H1 (cell line): ENCODE measurements around the gene CASP3. TPM values are rescaled to one million over a fixed set of nuclear protein-coding genes. Genes with fewer than 3 reads are reported as not detected.

Experiments used
- CTCF ChIA-PET: fragments of 300-600 bp; sonication (Branson Sonifier 250); formaldehyde crosslinking; loops from one replicate; lab custom pipeline; 2021; ENCODE audit not compliant: partially characterized antibody; lab: Charles Lee
- POLR2A ChIA-PET: fragments of 300-600 bp; sonication (Branson Sonifier 250); formaldehyde crosslinking; loops from one replicate; lab custom pipeline; 2021; ENCODE audit warnings: inconsistent platforms; ENCODE audit not compliant: partially characterized antibody; lab: Charles Lee
- DNase-seq, 2 experiments: peaks; one replicate each; pipeline versions ENCODE4 v3.0.0 to v3.0.0-alpha.2; 2010 to 2022; ENCODE audit warnings: low spot score in 2 of 2, low read depth in 1 of 2, mixed read lengths in 1 of 2
- FAIRE-seq: peaks from 2 replicates; lab custom pipeline; 2011; peaks lifted over from hg19 to GRCh38; lab: Jason Lieb, UNC
- H2AFZ ChIP-seq: 2 replicates; pipeline ENCODE4 v1.8.1; 2012; ENCODE audit warnings: low read length, inconsistent platforms
- H2AK5ac ChIP-seq: 2 replicates; pipeline ENCODE4 v1.6.1; 2013; ENCODE audit warnings: low read depth, low read length
- H2BK120ac ChIP-seq: replicated peaks from 2 replicates; pipeline ENCODE3; 2013; ENCODE audit warnings: low read depth, low read length, inconsistent platforms
- H2BK12ac ChIP-seq: 2 replicates; pipeline ENCODE4 v1.6.1; 2013; ENCODE audit warnings: low read depth, low read length
- H2BK15ac ChIP-seq: 2 replicates; pipeline ENCODE4 v1.6.1; 2013; ENCODE audit warnings: low read length
- H2BK20ac ChIP-seq: 2 replicates; pipeline ENCODE4 v1.6.1; 2013; ENCODE audit warnings: low read length
- H2BK5ac ChIP-seq: 2 replicates; pipeline ENCODE4 v1.6.1; 2013; ENCODE audit warnings: low read depth, low read length
- H3K14ac ChIP-seq: 2 replicates; pipeline ENCODE4 v1.6.1; 2013; ENCODE audit warnings: inconsistent platforms; ENCODE audit not compliant: insufficient read length
- H3K18ac ChIP-seq: 2 replicates; pipeline ENCODE4 v1.6.1; 2013; ENCODE audit warnings: low read length; ENCODE audit errors: extremely low read depth
- H3K23ac ChIP-seq: 2 replicates; pipeline ENCODE4 v1.6.1; 2013; ENCODE audit warnings: inconsistent platforms; ENCODE audit not compliant: insufficient read length
- H3K23me2 ChIP-seq: 2 replicates; pipeline ENCODE4 v1.6.1; 2013; ENCODE audit warnings: low read depth, low read length
- H3K27ac ChIP-seq: 2 replicates; pipeline ENCODE4 v1.6.1; 2011; ENCODE audit warnings: low read depth, low read length, inconsistent platforms
- H3K27me3 ChIP-seq, 4 experiments: replicated peaks in 1 of 4; 1 replicate in 1 of 4; 2 replicates in 3 of 4; pipeline versions ENCODE4 v1.6.1 to v1.8.1; 2011 to 2013; ENCODE audit warnings: low read length in 3 of 4, mild to moderate bottlenecking in 3 of 4, inconsistent platforms in 2 of 4, mixed read lengths in 2 of 4, moderate library complexity in 1 of 4; ENCODE audit not compliant: control insufficient read depth in 3 of 4, insufficient read depth in 3 of 4; ENCODE audit errors: extremely low read depth in 1 of 4
- H3K36me3 ChIP-seq, 4 experiments: 2 replicates each; pipeline versions ENCODE4 v1.6.1 to v1.8.1; 2011 to 2013; ENCODE audit warnings: mild to moderate bottlenecking in 4 of 4, low read length in 3 of 4, moderate library complexity in 2 of 4, control low read depth in 1 of 4, inconsistent platforms in 1 of 4; ENCODE audit not compliant: insufficient read depth in 4 of 4, control insufficient read depth in 2 of 4
- H3K4ac ChIP-seq: replicated peaks from 2 replicates; pipeline ENCODE3; 2013; ENCODE audit warnings: low read length, low read depth, mixed read lengths, inconsistent platforms; ENCODE audit not compliant: insufficient read length
- H3K4me1 ChIP-seq, 4 experiments: replicated peaks in 1 of 4; 1 replicate in 1 of 4; 2 replicates in 3 of 4; pipeline versions ENCODE4 v1.6.1 to v1.8.1; 2011 to 2013; ENCODE audit warnings: low read length in 3 of 4, inconsistent platforms in 2 of 4, mixed read lengths in 1 of 4; ENCODE audit not compliant: insufficient read depth in 4 of 4, control insufficient read depth in 3 of 4
- H3K4me2 ChIP-seq, 2 experiments: 2 replicates each; pipeline versions ENCODE4 v1.6.1 to v1.8.1; 2011 to 2013; ENCODE audit warnings: low read depth in 2 of 2, low read length in 2 of 2, control low read depth in 1 of 2, inconsistent platforms in 1 of 2, mild to moderate bottlenecking in 1 of 2; ENCODE audit not compliant: insufficient read depth in 1 of 2
- H3K4me3 ChIP-seq, 4 experiments: fragments of 200-600, 300-600 bp in 1 of 4; sonication (generic), shearing (Covaris generic), sonication (Bioruptor Twin) in 1 of 4; 2 replicates each; pipeline versions ENCODE4 v1.5.1 to v1.8.1; 2011 to 2016; ENCODE audit warnings: low read length in 4 of 4, low read depth in 3 of 4, control low read depth in 2 of 4, inconsistent platforms in 2 of 4, mild to moderate bottlenecking in 2 of 4, mixed read lengths in 1 of 4, moderate library complexity in 1 of 4; ENCODE audit not compliant: insufficient read depth in 2 of 4; ENCODE audit errors: extremely low read depth in 1 of 4
- H3K56ac ChIP-seq: replicated peaks from 2 replicates; pipeline ENCODE3; 2013; ENCODE audit warnings: low read depth, mild to moderate bottlenecking, mixed read lengths, low read length, inconsistent platforms; ENCODE audit not compliant: insufficient read length
- H3K79me1 ChIP-seq: 2 replicates; pipeline ENCODE4 v1.6.1; 2013; ENCODE audit warnings: low read depth, low read length, control low read depth
- H3K79me2 ChIP-seq, 2 experiments: 2 replicates each; pipeline versions ENCODE4 v1.6.1 to v1.8.1; 2012 to 2013; ENCODE audit warnings: low read length in 2 of 2, mild to moderate bottlenecking in 2 of 2, inconsistent platforms in 1 of 2; ENCODE audit not compliant: insufficient read depth in 2 of 2, control insufficient read depth in 1 of 2
- H3K9ac ChIP-seq, 4 experiments: replicated peaks in 1 of 4; 1 replicate in 1 of 4; 2 replicates in 3 of 4; pipeline versions ENCODE4 v1.6.1 to v1.8.1; 2011 to 2013; ENCODE audit warnings: low read depth in 3 of 4, low read length in 3 of 4, control low read depth in 2 of 4, mild to moderate bottlenecking in 2 of 4, moderate library complexity in 2 of 4, inconsistent platforms in 1 of 4; ENCODE audit errors: extremely low read depth in 1 of 4
- H3K9me3 ChIP-seq, 2 experiments: 2 replicates each; pipeline versions ENCODE4 v1.6.1 to v1.8.1; 2012 to 2013; ENCODE audit warnings: mild to moderate bottlenecking in 2 of 2, moderate library complexity in 2 of 2, control low read depth in 1 of 2, inconsistent platforms in 1 of 2, low read depth in 1 of 2, low read length in 1 of 2, mixed read lengths in 1 of 2; ENCODE audit not compliant: insufficient read depth in 2 of 2
- H4K20me1 ChIP-seq, 2 experiments: replicated peaks in 1 of 2; 2 replicates each; pipeline versions ENCODE3 to v1.8.1; 2011 to 2013; ENCODE audit warnings: inconsistent platforms in 2 of 2, low read length in 2 of 2, mild to moderate bottlenecking in 1 of 2; ENCODE audit not compliant: insufficient read depth in 2 of 2, control insufficient read depth in 1 of 2
- H4K5ac ChIP-seq: 2 replicates; pipeline ENCODE4 v1.6.1; 2013; ENCODE audit warnings: low read length, low read depth, mixed read lengths, inconsistent platforms; ENCODE audit not compliant: insufficient read length
- H4K8ac ChIP-seq: 2 replicates; pipeline ENCODE4 v1.8.0; 2013; ENCODE audit warnings: mild to moderate bottlenecking, moderate library complexity, low read length, inconsistent platforms; ENCODE audit not compliant: insufficient read depth; ENCODE audit errors: extremely low read depth
- H4K91ac ChIP-seq: replicated peaks from 2 replicates; pipeline ENCODE3; 2013; ENCODE audit warnings: low read length, mixed read lengths, inconsistent platforms; ENCODE audit not compliant: insufficient read length
- CTBP2 ChIP-seq: IDR thresholded peaks from 2 replicates; pipeline ENCODE4 v1.7.0; 2011; ENCODE audit warnings: borderline replicate concordance, mild to moderate bottlenecking, moderate library complexity, mixed read lengths, low read length; ENCODE audit not compliant: insufficient read depth, insufficient read length
- HDAC2 ChIP-seq, 2 experiments: fragments of 300-600 bp in 1 of 2; sonication (generic) in 1 of 2; IDR thresholded peaks; 2 replicates each; pipeline ENCODE4 v1.6.1; 2011 to 2012; ENCODE audit warnings: low read depth in 2 of 2, low read length in 2 of 2, mild to moderate bottlenecking in 2 of 2, moderate library complexity in 2 of 2, borderline replicate concordance in 1 of 2, inconsistent platforms in 1 of 2
- JUN ChIP-seq: IDR thresholded peaks from 2 replicates; pipeline ENCODE4 v1.6.1; 2011; ENCODE audit warnings: low read depth, mild to moderate bottlenecking, improper control_type of control experiment, low read length
- KDM1A ChIP-seq: fragments of 200-600, 300-600 bp; sonication (generic); IDR thresholded peaks from 2 replicates; pipeline ENCODE4 v1.7.1; 2016; ENCODE audit warnings: mild to moderate bottlenecking, low read length, borderline replicate concordance
- RBBP5 ChIP-seq: IDR thresholded peaks from 2 replicates; pipeline ENCODE4 v1.7.1; 2012; ENCODE audit warnings: low read depth, mild to moderate bottlenecking, inconsistent platforms, low read length, moderate library complexity, borderline replicate concordance
- SRF ChIP-seq: IDR thresholded peaks from 2 replicates; pipeline ENCODE4 v1.6.1; 2011; ENCODE audit warnings: mild to moderate bottlenecking, low read depth, low read length, moderate library complexity
- TEAD4 ChIP-seq: IDR thresholded peaks from 2 replicates; pipeline ENCODE4 v1.6.1; 2012; ENCODE audit warnings: low read depth, low read length, inconsistent platforms, mixed read lengths
- USF2 ChIP-seq: IDR thresholded peaks from 2 replicates; pipeline ENCODE4 v1.6.1; 2011; ENCODE audit warnings: low read length, improper control_type of control experiment
- ZNF274 ChIP-seq: IDR thresholded peaks from 2 replicates; pipeline ENCODE4 v1.7.0; 2012; ENCODE audit warnings: low read length, borderline replicate concordance; ENCODE audit errors: extremely low read depth
- WGBS, 2 experiments: shearing (Covaris generic) in 1 of 2; methylation state at CpG; one replicate each; pipeline versions ENCODE4 v1.1.6 to v1.1.7; 2013 to 2015; ENCODE audit warnings: low lambda C conversion rate in 2 of 2, mixed read lengths in 2 of 2, inconsistent platforms in 1 of 2, low coverage in 1 of 2, missing lambda C conversion rate in 1 of 2; ENCODE audit not compliant: insufficient replicate concordance in 2 of 2, insufficient coverage in 1 of 2, insufficient read length in 1 of 2; ENCODE audit errors: extremely low coverage in 1 of 2, missing lambda C conversion rate in 1 of 2; 5-methylcytosine and 5-hydroxymethylcytosine counted together
- polyA plus RNA-seq, 7 experiments: library from polyadenylated mRNA; depleted of rRNA in 3 of 7; stranded (reverse) in 5 of 7; unstranded in 2 of 7; fragments of >200 nt in 5 of 7; fragments of 200-250 nt in 2 of 7; gene quantifications; 1 replicate in 5 of 7; 2 replicates in 1 of 7; 4 replicates in 1 of 7; pipeline versions ENCODE4 v1.2.1 to v1.2.3, GENCODE V29; 2011 to 2013; ENCODE audit warnings: missing spikeins in 2 of 7, mixed read lengths in 2 of 7
- total RNA-seq: library from RNA; stranded (reverse); fragmentation: NEBNext Ultra II Directional; extraction: Animal tissue kit (Norgen Biotek cat#: 25700); gene quantifications from 2 replicates; pipeline ENCODE4 v1.2.1, GENCODE V29; 2021

Gene CASP3
- total and polyA plus RNA-seq, 2 of the 8 experiments (the other 6 are each of a cell fraction or from before 2014, with no cell fraction given) = 27.8 to 82.5 TPM

GRCh38 chr4:184616633-184617551 is 32.4 kb downstream of the CASP3 start:
- peak overlapping the region; percentile 94; the same call in 1 of the 2 replicates for H2BK20ac ChIP-seq
- H2AK5ac ChIP-seq = no peak overlapping the region
- H3K79me1 ChIP-seq = no peaks in the 10 kb centered on the region
- FAIRE-seq (peak; percentile 88), DNase-seq (peak in 1 of 2 experiments; percentile 50)
- no peak overlapping the region for H4K8ac ChIP-seq
- no peak overlapping the region for H3K9ac ChIP-seq
- peaks cover 3% of the 10 kb centered on the region; the same call in 1 of the 2 replicates for H3K23me2 ChIP-seq
- H3K79me2 ChIP-seq = no peaks in the 10 kb centered on the region
- no peak overlapping the region for H2AFZ ChIP-seq
- no peak overlapping the region for H3K23ac ChIP-seq
- peak overlapping the region; percentile 78; the same call in 1 of the 2 replicates for H3K27ac ChIP-seq
- no peak overlapping the region for H3K56ac ChIP-seq
- H3K18ac ChIP-seq = peak overlapping the region; percentile 73
- H4K5ac ChIP-seq = no peak overlapping the region
- peaks cover 13 to 21% of the 10 kb centered on the region in 2 experiments for H3K9me3 ChIP-seq
- H3K27me3 ChIP-seq = no peaks in the 10 kb centered on the region
- peak overlapping the region in 1 of 4 experiments; percentile 40; a peak in 2 of 8 replicates for H3K4me3 ChIP-seq
- H2BK12ac ChIP-seq = peak overlapping the region; percentile 87
- H2BK5ac ChIP-seq = peak overlapping the region; percentile 95; the same call in 1 of the 2 replicates
- peak overlapping the region; percentile 29 to 70 for H3K4me2 ChIP-seq
- 36% methylated on average over 9 of the region's 12 CpGs; no CpG with 5 or more reads in 1 of the 2 experiments for WGBS, 2 experiments
- H4K91ac ChIP-seq = no peak overlapping the region
- H2BK15ac ChIP-seq = no peak overlapping the region
- H3K4ac ChIP-seq = no peak overlapping the region
- H2BK120ac ChIP-seq = no peak overlapping the region
- ChIA-PET POLR2A (interaction anchor here (1.2 to 3.0 kb wide), 4 partner anchors 9 to 116 kb away, joined by 3 to 14 read pairs (median 6); partner anchors contain the start of gene CENPU), CTCF (interaction anchor here (1.0 to 1.5 kb wide), 3 partner anchors 27 to 62 kb away, joined by 3 read pairs; no protein-coding TSS in a partner anchor)
- H4K20me1 ChIP-seq = no peaks in the 10 kb centered on the region
- no peaks in the 10 kb centered on the region for H3K36me3 ChIP-seq
- H3K4me1 ChIP-seq = peaks cover 1 to 8% (median 4%) of the 10 kb centered on the region in 4 experiments; a peak in 6 of 7 replicates
- no peak overlapping the region for H3K14ac ChIP-seq
- no peak for TF ChIP-seq USF2
- TF ChIP-seq JUN = no peak
- no peak for TF ChIP-seq HDAC2 (IDR thresholded peaks at IDR 0.05; ENCODE audit: borderline replicate concordance in 1 of 2, low read depth in 2 of 2, low read length in 2 of 2)
- TF ChIP-seq KDM1A = no peak
- no peak for TF ChIP-seq SRF
- TF ChIP-seq RBBP5 = no peak
- no peak for TF ChIP-seq CTBP2
- no peak for TF ChIP-seq ZNF274
- no peak for TF ChIP-seq TEAD4
